GM23248 (cell line): Measurements from ENCODE around the gene WNT9A.

Experiments
- EZH2 ChIP-seq: fragments of 200-600 bp; sonication (generic); IDR thresholded peaks from 2 replicates; pipeline ENCODE4 v1.6.1; 2018; ENCODE audit warnings: antibody characterized with exemption, mild to moderate bottlenecking; ENCODE audit not compliant: insufficient read depth, poor library complexity, severe bottlenecking
- EZH2phosphoT487 ChIP-seq: fragments of 200-600 bp; sonication (generic); IDR thresholded peaks from 2 replicates; pipeline ENCODE4 v1.6.1; 2018; ENCODE audit warnings: antibody characterized with exemption, moderate library complexity, mild to moderate bottlenecking, low read depth; ENCODE audit not compliant: insufficient read depth

GRCh38 chr1:227901239-227901905, 46.4 kb downstream of the WNT9A start:
- no peak for TF ChIP-seq EZH2
- no peak for TF ChIP-seq EZH2phosphoT487
